Liver (tissue), 9 donors: ENCODE results near the gene SERP1. TPM values are rescaled to one million over a fixed set of nuclear protein-coding genes. Genes with fewer than 3 reads are reported as not detected.

Experiments used
- DNase-seq: peaks from one replicate; pipeline ENCODE4 v3.0.0-alpha.2; 2017; ENCODE audit warnings: low spot score
- H3K27ac ChIP-seq, 2 donors: one replicate each; pipeline ENCODE4 v1.7.0; 2013; ENCODE audit warnings: inconsistent platforms in 2 of 2, low read length in 2 of 2, control low read depth in 1 of 2, low read depth in 1 of 2, mild to moderate bottlenecking in 1 of 2
- H3K27me3 ChIP-seq, 4 donors: one replicate each; pipeline versions ENCODE4 v1.6.1 to v1.7.0; 2013; ENCODE audit warnings: low read length in 3 of 4, inconsistent platforms in 1 of 4, mild to moderate bottlenecking in 1 of 4, moderate library complexity in 1 of 4; ENCODE audit not compliant: control insufficient read depth in 4 of 4, insufficient read depth in 4 of 4
- H3K36me3 ChIP-seq, 4 donors: one replicate each; pipeline versions ENCODE4 v1.6.1 to v1.7.0; 2013; ENCODE audit warnings: low read length in 3 of 4, mild to moderate bottlenecking in 3 of 4, low read depth in 1 of 4, moderate library complexity in 1 of 4; ENCODE audit not compliant: control insufficient read depth in 4 of 4, insufficient read depth in 3 of 4
- H3K4me1 ChIP-seq, 4 donors: one replicate each; pipeline versions ENCODE4 v1.6.1 to v1.7.0; 2013; ENCODE audit warnings: low read length in 3 of 4, mild to moderate bottlenecking in 3 of 4, moderate library complexity in 1 of 4; ENCODE audit not compliant: control insufficient read depth in 4 of 4, insufficient read depth in 4 of 4
- H3K4me3 ChIP-seq, 3 donors: one replicate each; pipeline versions ENCODE4 v1.6.1 to v1.7.0; 2013; ENCODE audit warnings: low read length in 3 of 3, control low read depth in 1 of 3, low read depth in 1 of 3, mild to moderate bottlenecking in 1 of 3
- H3K9ac ChIP-seq, 2 donors: one replicate each; pipeline ENCODE4 v1.7.0; 2013; ENCODE audit warnings: low read length in 2 of 2, mild to moderate bottlenecking in 2 of 2, moderate library complexity in 2 of 2, control low read depth in 1 of 2, low read depth in 1 of 2
- H3K9me3 ChIP-seq, 4 donors: one replicate each; pipeline versions ENCODE4 v1.6.1 to v1.7.0; 2013; ENCODE audit warnings: low read length in 3 of 4; ENCODE audit not compliant: control insufficient read depth in 4 of 4
- EGR1 ChIP-seq, 2 donors: IDR thresholded peaks; 2 replicates each; pipeline ENCODE4 v1.6.1; 2016 to 2018; ENCODE audit warnings: antibody characterized with exemption in 2 of 2, low read depth in 2 of 2
- FOXA1 ChIP-seq: IDR thresholded peaks from 2 replicates; pipeline ENCODE4 v1.6.1; 2016; ENCODE audit warnings: antibody characterized with exemption
- FOXA2 ChIP-seq: IDR thresholded peaks from 2 replicates; pipeline ENCODE4 v1.6.1; 2016; ENCODE audit warnings: antibody characterized with exemption
- GABPA ChIP-seq, 2 donors: IDR thresholded peaks in 1 of 2; conservative IDR thresholded peaks in 1 of 2; 2 replicates each; pipeline ENCODE4 v1.6.1; 2016; ENCODE audit warnings: antibody characterized with exemption in 2 of 2, mild to moderate bottlenecking in 1 of 2, moderate library complexity in 1 of 2
- HNF4A ChIP-seq, 2 donors: conservative IDR thresholded peaks; 2 replicates each; pipeline ENCODE4 v1.6.1; 2016; ENCODE audit warnings: antibody characterized with exemption in 2 of 2, mild to moderate bottlenecking in 2 of 2
- JUND ChIP-seq, 2 donors: IDR thresholded peaks; 2 replicates each; pipeline ENCODE4 v1.6.1; 2016; ENCODE audit warnings: antibody characterized with exemption in 2 of 2
- NR2F2 ChIP-seq: IDR thresholded peaks from 2 replicates; pipeline ENCODE4 v1.6.1; 2016; ENCODE audit warnings: antibody characterized with exemption
- RAD21 ChIP-seq, 2 donors: IDR thresholded peaks; 2 replicates each; pipeline ENCODE4 v1.6.1; 2016; ENCODE audit warnings: antibody characterized with exemption in 2 of 2, mild to moderate bottlenecking in 2 of 2
- RXRA ChIP-seq, 2 donors: IDR thresholded peaks; 2 replicates each; pipeline ENCODE4 v1.6.1; 2017 to 2018; ENCODE audit warnings: antibody characterized with exemption in 2 of 2, mild to moderate bottlenecking in 1 of 2
- SP1 ChIP-seq: IDR thresholded peaks from 2 replicates; pipeline ENCODE4 v1.6.1; 2018; ENCODE audit warnings: antibody characterized with exemption, mild to moderate bottlenecking
- TAF1 ChIP-seq: conservative IDR thresholded peaks from 2 replicates; pipeline ENCODE4 v1.6.1; 2016; ENCODE audit warnings: antibody characterized with exemption, mild to moderate bottlenecking
- YY1 ChIP-seq: IDR thresholded peaks from 2 replicates; pipeline ENCODE4 v1.6.1; 2016; ENCODE audit warnings: antibody characterized with exemption, mild to moderate bottlenecking
- WGBS: extraction: QIAGEN DNeasy Blood & Tissue Kit; methylation state at CpG from one replicate; pipeline ENCODE4 v1.1.7; 2013; 5-methylcytosine and 5-hydroxymethylcytosine counted together
- polyA plus RNA-seq, 2 donors: library from polyadenylated mRNA; stranded (reverse) in 1 of 2; unstranded in 1 of 2; fragments of 200-250 nt in 1 of 2; fragments of >200 nt in 1 of 2; fragmentation: Nextera tagmentation in 1 of 2; extraction: Ambion mirVana in 1 of 2; gene quantifications; one replicate each; pipeline versions ENCODE4 v1.2.1 to v1.2.3, GENCODE V29; 2013 to 2015
- total RNA-seq, 2 donors: library from RNA; depleted of rRNA; stranded (reverse); fragments of >200 nt; gene quantifications; one replicate each; pipeline ENCODE4 v1.2.3, GENCODE V29; 2014
- TF ChIP-seq, protein P1 (sequence below): IDR thresholded peaks from 2 replicates; pipeline ENCODE4 v1.6.1; 2016; ENCODE audit warnings: antibody characterized with exemption, mild to moderate bottlenecking
- TF ChIP-seq, protein P2 (sequence below): fragments of 150-350 bp; IDR thresholded peaks from 2 replicates; pipeline ENCODE4 v1.5.1; 2017; ENCODE audit warnings: improper control_type of control experiment, low read depth, low read length; ENCODE audit not compliant: missing input control
- TF ChIP-seq, protein P3 (sequence below): IDR thresholded peaks from 2 replicates; pipeline ENCODE4 v1.6.1; 2016; ENCODE audit warnings: antibody characterized with exemption
- TF ChIP-seq, protein P4 (sequence below): IDR thresholded peaks from 2 replicates; pipeline ENCODE4 v1.6.1; 2016; ENCODE audit warnings: antibody characterized with exemption
- TF ChIP-seq, protein P5 (sequence below): IDR thresholded peaks from 2 replicates; pipeline ENCODE4 v1.6.1; 2016; ENCODE audit warnings: antibody characterized with exemption
- donor health status: healthy.
- donor health status: healthy.
- donor health status: healthy.
- donor health status: healthy.
- donor health status: healthy.

The SERP1 gene
- total and polyA plus RNA-seq, 4 donors = 116 to 254 (median 182) TPM

DNA sequence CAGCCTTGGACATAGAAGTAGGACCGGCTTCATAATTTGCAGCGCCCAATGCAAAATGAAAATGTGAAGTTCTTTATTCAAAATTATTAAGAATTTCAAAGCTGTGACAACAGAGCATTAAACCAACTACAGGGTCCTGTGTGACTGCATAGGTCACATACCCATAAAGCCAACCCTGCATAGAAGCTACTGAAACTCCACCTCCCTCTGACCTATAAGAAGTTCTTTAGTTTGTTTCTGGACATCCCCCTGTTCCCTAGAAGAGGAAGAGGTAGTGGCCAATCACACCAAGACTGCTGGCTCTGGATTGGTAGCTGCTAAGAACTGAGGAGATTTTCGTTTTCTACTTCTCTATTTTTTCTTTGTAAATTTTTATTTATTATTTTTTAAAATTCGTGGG lies 47.9 kb upstream of the SERP1 start:
- H3K4me3 ChIP-seq = no peak overlapping the region
- DNase-seq = no peak
- WGBS = 93% methylated on average over 4 of the region's 4 CpGs
- no peak overlapping the region for H3K27ac ChIP-seq
- H3K9ac ChIP-seq = no peak overlapping the region
- no peaks in the 10 kb centered on the region for H3K27me3 ChIP-seq
- no peaks in the 10 kb centered on the region for H3K9me3 ChIP-seq
- H3K4me1 ChIP-seq = no peaks in the 10 kb centered on the region
- no peaks in the 10 kb centered on the region for H3K36me3 ChIP-seq
- TF ChIP-seq NR2F2 (no peak), JUND (IDR thresholded peaks at IDR 0.05) (no peak), TAF1 (no peak), YY1 (no peak), FOXA2 (no peak), FOXA1 (no peak), HNF4A (conservative IDR thresholded peaks at IDR 0.05) (no peak), EGR1 (IDR thresholded peaks at IDR 0.05; ENCODE audit: low read depth in 2 of 2) (no peak), RAD21 (IDR thresholded peaks at IDR 0.05) (no peak), SP1 (no peak), GABPA (IDR thresholded peaks at IDR 0.05 in 1 of 2, conservative IDR thresholded peaks at IDR 0.05 in 1 of 2) (no peak), RXRA (IDR thresholded peaks at IDR 0.05) (no peak)
- TF ChIP-seq, protein P1, sequence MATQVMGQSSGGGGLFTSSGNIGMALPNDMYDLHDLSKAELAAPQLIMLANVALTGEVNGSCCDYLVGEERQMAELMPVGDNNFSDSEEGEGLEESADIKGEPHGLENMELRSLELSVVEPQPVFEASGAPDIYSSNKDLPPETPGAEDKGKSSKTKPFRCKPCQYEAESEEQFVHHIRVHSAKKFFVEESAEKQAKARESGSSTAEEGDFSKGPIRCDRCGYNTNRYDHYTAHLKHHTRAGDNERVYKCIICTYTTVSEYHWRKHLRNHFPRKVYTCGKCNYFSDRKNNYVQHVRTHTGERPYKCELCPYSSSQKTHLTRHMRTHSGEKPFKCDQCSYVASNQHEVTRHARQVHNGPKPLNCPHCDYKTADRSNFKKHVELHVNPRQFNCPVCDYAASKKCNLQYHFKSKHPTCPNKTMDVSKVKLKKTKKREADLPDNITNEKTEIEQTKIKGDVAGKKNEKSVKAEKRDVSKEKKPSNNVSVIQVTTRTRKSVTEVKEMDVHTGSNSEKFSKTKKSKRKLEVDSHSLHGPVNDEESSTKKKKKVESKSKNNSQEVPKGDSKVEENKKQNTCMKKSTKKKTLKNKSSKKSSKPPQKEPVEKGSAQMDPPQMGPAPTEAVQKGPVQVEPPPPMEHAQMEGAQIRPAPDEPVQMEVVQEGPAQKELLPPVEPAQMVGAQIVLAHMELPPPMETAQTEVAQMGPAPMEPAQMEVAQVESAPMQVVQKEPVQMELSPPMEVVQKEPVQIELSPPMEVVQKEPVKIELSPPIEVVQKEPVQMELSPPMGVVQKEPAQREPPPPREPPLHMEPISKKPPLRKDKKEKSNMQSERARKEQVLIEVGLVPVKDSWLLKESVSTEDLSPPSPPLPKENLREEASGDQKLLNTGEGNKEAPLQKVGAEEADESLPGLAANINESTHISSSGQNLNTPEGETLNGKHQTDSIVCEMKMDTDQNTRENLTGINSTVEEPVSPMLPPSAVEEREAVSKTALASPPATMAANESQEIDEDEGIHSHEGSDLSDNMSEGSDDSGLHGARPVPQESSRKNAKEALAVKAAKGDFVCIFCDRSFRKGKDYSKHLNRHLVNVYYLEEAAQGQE = no peak
- TF ChIP-seq, protein P2, sequence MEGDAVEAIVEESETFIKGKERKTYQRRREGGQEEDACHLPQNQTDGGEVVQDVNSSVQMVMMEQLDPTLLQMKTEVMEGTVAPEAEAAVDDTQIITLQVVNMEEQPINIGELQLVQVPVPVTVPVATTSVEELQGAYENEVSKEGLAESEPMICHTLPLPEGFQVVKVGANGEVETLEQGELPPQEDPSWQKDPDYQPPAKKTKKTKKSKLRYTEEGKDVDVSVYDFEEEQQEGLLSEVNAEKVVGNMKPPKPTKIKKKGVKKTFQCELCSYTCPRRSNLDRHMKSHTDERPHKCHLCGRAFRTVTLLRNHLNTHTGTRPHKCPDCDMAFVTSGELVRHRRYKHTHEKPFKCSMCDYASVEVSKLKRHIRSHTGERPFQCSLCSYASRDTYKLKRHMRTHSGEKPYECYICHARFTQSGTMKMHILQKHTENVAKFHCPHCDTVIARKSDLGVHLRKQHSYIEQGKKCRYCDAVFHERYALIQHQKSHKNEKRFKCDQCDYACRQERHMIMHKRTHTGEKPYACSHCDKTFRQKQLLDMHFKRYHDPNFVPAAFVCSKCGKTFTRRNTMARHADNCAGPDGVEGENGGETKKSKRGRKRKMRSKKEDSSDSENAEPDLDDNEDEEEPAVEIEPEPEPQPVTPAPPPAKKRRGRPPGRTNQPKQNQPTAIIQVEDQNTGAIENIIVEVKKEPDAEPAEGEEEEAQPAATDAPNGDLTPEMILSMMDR = no peak
- TF ChIP-seq, protein P3, sequence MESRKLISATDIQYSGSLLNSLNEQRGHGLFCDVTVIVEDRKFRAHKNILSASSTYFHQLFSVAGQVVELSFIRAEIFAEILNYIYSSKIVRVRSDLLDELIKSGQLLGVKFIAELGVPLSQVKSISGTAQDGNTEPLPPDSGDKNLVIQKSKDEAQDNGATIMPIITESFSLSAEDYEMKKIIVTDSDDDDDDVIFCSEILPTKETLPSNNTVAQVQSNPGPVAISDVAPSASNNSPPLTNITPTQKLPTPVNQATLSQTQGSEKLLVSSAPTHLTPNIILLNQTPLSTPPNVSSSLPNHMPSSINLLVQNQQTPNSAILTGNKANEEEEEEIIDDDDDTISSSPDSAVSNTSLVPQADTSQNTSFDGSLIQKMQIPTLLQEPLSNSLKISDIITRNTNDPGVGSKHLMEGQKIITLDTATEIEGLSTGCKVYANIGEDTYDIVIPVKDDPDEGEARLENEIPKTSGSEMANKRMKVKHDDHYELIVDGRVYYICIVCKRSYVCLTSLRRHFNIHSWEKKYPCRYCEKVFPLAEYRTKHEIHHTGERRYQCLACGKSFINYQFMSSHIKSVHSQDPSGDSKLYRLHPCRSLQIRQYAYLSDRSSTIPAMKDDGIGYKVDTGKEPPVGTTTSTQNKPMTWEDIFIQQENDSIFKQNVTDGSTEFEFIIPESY = no peak
- TF ChIP-seq, protein P4, sequence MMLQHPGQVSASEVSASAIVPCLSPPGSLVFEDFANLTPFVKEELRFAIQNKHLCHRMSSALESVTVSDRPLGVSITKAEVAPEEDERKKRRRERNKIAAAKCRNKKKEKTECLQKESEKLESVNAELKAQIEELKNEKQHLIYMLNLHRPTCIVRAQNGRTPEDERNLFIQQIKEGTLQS = no peak
- TF ChIP-seq, protein P5, sequence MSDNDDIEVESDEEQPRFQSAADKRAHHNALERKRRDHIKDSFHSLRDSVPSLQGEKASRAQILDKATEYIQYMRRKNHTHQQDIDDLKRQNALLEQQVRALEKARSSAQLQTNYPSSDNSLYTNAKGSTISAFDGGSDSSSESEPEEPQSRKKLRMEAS = no peak

DNA sequence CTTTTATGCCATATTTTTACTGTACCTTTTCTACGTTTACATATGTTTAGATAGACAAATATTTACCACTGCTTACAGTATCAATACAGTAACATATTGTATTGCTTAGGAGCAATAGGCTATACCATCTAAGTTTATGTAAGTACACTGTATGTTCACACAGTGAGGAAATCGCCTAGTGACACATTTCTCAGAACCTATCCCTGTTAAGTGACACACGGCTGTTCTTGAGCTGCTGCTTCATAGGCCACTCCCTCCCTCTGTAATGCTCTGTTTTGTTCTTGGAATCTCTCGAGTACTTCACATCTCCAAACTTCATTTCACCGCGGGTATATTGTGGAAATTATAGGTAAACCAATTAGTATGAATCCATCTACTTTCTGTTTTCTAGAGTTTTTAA lies 43.5 kb upstream of the SERP1 start:
- Histone ChIP-seq H3K27ac (no peak overlapping the region), H3K36me3 (peaks cover 2 to 14% (median 7%) of the 10 kb centered on the region in 4 donors), H3K4me1 (no peaks in the 10 kb centered on the region), H3K4me3 (no peak overlapping the region), H3K9me3 (no peaks in the 10 kb centered on the region), H3K9ac (no peak overlapping the region), H3K27me3 (no peaks in the 10 kb centered on the region)
- DNase-seq = no peak
- TF ChIP-seq, protein P5 = no peak
- TF ChIP-seq, protein P1 = no peak
- TF ChIP-seq HNF4A (conservative IDR thresholded peaks at IDR 0.05) (no peak), TAF1 (no peak)
- 82% methylated on average over 6 of the region's 6 CpGs for WGBS
